NOMO-1 treated with DMSO at 0.1 percent for 48 hours (cell line): ENCODE measurements around the gene SLC22A17.

ENCODE experiments used
- DNase-seq: peaks from one replicate; lab custom pipeline; 2025; ENCODE audit not compliant: unreplicated experiment; lab: John Stamatoyannopoulos, UW

The SLC22A17 gene

DNA sequence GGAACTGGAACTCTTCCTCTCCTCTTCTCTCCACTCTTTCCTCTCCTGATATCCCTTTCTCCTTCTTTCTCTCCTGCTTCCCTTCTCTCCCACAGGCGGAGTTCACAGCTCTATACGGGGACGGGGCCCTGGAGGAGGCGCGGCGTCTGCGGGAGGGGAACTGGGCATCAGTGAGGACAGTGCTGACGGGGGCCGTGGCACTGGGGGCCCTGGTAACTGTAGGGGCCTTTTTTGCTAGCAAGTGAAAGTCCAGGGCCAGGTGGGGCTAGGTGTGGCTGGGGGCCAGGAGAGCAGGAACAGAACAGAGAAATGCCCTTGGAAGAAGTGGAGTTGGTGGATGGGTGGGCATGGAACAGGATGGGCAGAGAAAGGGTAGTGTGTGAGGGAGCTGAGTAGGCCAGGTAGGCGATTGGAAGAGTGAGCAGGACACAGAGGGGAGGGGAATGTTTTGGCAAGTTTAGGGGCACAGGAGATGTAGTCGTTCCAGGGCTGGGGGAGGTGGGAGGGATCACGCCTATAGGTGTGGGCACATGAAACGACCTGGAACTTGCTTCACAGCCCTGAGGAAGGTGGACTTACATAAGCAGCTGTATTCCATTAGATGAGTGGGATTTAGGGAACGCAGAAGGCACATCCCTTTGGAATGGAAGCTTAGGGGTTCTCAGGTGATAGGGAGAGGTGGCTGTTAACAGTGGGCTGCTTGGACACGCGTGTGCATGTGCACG lies 43.8 kb downstream of the SLC22A17 start:
- DNase-seq = no peak

DNA sequence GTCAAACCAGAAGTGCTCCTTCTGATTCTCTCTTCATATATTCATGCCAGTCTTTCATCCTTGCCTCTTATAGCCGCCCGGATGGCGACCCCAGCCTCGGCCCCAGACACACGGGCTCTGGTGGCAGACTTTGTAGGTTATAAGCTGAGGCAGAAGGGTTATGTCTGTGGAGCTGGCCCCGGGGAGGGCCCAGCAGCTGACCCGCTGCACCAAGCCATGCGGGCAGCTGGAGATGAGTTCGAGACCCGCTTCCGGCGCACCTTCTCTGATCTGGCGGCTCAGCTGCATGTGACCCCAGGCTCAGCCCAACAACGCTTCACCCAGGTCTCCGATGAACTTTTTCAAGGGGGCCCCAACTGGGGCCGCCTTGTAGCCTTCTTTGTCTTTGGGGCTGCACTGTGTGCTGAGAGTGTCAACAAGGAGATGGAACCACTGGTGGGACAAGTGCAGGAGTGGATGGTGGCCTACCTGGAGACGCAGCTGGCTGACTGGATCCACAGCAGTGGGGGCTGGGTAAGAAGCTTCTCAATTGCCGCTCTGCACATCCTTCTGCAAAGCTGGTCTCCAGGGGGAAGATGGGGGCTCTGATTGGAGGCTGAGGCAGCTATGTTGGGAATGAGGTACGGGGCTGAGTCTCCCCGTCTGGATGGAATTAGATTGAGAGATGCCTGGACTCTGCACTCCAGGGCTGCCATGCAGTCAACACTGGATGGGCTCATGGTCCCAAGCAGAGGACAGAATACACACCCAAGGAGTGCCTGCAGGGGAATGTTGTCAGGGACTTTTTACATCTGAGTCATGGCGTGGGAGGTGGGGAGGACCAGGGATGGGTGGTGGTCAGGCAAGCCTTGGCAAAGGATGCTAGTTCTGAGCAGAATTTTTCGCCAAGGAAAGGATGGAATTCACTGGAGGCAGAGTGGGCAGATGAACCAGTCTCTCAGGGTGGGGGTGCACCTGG lies 44.7 kb downstream of the SLC22A17 start:
- DNase-seq = no peak

DNA sequence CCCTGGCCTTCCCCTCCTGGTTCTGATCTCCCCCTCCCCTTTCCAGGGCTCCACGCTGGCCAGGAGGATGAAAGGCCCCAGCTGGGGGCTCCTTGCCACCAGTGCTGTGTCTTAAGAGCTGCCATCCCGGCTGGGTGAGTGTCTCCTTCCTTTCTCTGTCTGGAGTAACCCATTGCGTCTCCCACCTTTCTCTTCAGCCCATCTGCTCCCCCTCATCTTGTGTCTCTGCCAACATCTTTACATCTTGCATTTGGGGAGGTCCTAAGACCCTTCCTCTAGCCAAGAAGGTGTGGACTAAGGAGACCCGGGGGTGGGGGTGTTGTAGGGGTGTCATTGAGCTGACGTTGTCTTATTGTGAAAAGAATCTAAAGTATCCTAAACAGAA lies 45.5 kb downstream of the SLC22A17 start:
- DNase-seq = no peak

DNA sequence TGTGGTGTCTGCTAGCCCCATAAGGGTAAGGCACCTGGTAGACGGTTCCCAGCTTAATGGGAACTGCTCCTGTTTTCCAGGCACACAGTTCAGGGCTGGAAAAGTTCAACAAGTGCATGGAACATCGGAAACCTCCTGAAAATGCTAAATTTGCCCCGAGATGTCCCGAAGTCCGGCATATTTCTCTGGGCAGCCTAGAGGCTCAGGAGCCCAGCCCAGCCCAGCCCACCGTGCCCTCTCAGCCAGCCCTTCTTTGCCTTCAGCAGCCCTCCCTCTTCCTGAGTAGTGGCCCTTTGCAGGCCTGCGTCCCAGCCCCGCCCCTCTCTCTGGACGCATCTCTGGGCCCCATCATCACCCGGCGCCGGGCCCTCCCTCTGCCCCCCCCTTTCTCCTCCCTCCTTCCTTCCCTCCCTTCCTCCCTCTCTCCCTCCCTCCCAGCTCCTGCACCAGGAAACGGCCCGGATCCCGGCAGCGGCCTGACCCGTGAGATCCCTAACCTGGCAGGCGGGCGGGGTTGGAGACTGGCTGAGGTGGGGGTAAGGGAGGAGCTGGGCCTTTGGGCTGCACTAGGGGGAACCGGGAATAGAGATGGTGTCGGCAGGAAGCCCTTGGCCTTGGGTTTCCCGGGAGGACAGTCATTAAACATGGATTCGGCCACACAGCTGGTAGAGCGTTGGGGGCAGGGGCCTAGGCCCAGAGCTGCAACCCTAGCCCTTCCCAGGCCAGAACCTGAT lies 46.1 kb downstream of the SLC22A17 start, which contains the start of gene BCL2L2:
TSS of gene BCL2L2 (plus strand) at position 422 of the 734 bp plus-strand sequence. CDS start 935 bp downstream, outside the sequence.
- DNase-seq = peak; percentile 73

DNA sequence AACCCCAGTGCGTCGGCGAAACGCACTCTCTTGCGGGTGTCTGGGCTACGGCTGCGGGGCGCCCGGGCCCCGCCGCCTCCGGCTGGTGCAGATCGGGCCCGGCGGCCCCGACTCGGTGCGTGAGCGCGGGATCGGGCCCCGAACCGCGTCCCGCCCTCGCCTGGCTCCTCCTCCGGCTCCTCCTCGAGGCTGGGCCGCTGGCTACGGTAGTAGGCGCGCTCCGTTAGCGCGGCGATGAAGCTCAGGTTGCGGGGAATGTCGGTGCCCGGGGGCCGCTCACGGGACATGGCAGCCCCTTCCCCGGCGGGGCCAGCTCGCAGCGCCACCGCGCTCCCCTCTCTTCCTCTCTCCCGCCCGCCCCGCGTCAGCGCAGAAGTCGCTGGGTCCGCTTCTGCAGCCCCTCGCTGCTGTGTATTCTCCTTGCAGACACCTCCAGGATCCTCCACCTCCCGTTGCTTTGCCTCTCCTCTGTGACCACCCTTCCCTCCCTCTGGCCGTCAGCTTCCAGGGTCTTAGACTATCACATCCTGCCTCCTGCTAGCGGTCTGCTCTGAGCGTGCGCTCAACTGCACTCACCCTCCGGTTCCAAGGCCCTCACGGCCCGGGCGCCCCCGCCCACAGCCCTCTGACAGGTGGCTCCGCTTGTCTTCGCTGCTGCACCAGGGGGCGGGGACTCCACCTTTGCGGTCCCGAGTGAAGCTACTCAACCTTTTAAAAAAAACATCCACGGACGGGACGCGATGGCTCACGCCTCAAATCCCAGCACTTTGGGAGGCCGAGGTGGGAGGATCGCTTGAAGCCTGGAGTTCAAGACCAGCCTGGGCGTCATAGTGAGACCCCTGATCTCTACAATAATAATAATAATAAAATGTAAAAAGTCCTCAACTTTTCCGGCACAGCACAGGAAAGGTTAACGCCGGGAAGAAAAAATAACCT lies 50.1 kb downstream of the SLC22A17 start, which contains the start of gene PPP1R3E:
TSS of gene PPP1R3E (minus strand) at position 570 of the 936 bp plus-strand sequence. CDS start at position 287, 283 bp downstream.
- peak; percentile 11 for DNase-seq

DNA sequence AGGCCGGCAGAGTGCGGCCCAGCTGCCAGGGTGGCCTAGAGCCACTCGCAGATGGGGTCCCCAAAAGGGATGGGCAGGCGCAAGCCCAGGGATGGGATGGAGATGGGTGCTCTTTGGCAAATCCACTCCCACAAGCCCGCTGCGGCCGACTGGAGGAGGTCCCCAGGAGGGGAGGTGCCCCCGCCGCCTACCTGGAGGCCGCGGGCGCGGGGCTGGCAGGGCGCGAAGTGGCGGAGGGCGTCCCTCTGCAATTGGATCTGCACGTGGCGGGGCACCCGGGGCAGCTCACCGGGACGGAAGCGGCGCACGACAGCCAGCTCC lies 50.8 kb downstream of the SLC22A17 start:
- DNase-seq = no peak

DNA sequence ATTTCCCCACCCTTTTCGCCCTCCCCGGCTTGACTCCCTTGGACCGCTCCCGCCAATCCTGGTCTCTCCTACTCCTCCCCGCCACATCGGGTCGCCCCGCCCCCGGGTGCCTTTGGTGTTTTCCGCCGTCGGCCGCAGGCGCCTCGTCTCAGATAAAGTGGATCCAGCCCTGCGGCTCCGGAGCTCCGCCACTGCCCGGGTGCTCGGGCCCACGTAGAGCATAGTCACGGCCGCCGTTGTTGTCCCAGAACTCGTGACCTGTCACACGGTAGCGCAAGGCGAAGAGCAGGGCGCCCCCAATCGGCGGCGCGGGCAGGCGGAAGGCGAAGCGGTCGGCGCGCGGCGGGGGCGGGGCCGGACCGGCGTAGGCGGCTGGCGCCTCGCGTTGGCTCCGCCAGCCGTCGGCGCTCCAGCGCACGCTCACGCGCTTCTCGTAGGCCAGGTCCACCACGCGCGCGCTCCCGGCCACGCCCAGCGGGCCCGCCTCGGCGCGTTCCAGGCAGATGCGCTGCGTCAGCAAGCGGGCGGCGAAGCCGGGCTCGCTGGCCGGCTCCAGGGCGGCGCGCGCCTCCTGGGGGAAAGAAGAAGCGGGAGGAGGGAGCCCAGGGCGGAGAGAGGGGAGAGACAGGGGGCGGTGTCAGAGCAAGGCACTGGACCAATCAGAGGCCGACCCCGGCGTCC lies 51.3 kb downstream of the SLC22A17 start:
- peak; percentile 98 for DNase-seq

DNA sequence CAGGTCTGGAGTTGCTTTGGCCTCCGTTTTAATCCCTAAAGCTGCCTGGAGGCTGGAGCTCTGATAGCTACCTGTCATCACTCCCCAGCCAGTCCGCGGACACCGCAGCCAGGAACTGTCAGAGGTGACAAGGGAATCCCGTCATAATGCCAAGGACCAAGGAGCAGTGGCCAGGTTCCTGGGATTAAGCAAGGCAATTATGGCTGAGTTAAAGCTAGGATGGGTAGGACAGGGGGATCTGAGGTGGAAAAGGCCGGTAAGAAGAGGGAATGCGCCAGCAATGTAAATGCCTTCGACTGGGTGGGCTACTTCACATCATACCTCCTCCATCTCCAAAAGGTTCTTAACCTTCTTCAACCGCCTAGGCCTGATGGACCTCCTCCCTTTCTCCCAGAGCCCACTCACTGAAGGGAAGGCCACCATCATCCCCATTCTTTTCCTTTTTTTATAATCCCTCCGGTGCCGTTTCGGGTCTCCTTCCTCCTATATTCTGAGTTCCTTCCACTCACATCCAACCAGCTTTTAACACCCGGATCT lies 51.9 kb downstream of the SLC22A17 start:
- DNase-seq = peak; percentile 28

DNA sequence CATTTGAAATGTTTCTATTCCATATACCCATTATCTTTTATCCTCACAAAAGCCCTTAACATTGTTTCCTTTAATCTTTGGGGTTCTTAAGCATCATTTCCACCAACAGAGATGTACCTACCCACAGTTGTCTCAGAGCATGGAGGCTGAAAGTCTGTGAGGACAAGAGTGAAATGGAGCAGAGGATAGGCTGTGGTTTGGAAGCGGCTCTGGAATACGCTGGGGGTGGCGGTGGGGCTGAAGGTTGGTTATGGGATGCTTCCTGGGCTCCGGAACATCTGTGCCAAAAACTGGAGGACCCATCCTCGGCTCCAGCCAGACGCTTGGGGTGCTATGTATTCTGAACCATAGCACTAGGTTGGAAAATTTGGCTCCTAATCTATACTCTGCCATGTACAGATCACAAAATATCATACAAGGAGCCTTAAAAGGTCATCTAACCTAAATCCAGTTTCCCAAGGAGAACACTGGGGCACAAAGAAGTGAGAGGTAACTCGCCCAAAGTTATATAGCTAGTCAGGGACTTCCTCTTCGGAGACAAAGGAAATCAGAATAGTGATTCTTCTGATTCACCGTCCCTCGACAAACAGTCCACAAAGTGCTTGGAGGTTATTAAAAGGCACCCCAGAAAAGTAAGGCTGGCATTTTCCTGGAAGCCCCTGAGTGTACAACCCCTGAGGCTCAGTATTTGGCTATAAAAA lies 52.6 kb downstream of the SLC22A17 start:
- DNase-seq = peak; percentile 28

DNA sequence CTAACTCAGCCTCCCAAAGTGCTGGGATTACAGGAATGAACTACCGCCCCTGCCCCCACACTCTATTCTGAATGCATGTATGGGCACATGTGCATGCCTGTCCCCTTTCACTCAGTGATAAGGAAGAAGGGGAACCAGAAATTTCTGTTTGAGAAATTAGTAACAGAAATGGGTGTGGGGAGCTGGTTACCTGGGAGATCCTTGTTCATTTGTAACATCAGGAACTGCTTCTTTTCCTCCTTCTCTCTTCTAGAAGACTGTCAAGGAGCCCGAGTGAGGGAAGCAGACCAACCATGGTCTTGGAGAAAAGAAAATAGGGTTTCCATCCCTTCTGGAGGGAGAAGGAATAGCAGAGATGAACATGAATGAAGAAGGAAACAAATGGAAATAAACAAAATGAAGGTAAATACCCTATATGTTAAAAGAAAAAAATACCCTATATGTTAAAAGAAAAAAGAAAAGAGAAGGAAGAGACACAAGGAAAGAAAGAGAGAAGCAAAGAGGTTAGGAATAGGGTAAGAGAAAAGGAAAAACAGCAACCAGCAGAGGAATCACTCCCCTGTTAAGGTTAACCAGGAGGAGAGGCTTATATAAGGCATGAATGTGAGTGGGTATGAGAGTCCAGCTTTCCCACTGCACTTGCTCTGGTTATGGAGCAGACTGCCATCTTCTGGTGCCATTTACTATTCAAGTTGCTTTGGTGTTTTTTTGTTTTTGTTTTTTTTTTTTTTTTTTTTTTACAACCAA lies 53.3 kb downstream of the SLC22A17 start:
- peak; percentile 12 for DNase-seq

DNA sequence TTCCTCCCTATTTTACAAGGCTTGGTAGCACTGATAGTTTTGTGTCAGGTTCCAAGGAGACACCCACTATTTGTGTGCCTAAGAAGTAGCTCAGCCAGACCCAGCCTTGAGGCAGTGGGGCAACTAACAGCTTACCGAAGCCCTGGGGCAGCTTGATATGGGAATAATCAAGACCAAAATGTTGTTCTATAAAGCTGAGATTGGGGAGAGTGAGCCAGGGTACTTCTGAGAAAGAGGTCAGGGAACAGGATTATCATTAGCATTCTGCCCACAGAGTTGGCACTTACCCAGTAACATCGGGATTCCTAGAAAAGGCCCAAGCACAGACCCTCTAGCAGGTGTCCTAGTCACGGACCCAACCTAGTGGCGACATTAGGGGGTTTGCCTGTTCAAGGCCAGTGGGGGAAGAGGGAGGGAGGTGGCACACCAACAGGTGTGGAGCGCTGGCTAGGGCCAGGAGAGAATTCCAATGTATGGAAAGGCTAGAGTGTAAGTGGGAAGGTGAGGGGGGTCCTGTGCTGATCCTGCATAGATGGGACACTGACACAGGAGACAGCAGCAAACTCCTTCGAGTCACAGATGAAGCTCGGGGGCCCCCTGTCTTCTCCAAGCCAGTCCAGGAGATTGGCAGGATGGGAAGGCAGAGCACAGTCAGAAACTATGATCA lies 54.9 kb downstream of the SLC22A17 start:
- DNase-seq = no peak

DNA sequence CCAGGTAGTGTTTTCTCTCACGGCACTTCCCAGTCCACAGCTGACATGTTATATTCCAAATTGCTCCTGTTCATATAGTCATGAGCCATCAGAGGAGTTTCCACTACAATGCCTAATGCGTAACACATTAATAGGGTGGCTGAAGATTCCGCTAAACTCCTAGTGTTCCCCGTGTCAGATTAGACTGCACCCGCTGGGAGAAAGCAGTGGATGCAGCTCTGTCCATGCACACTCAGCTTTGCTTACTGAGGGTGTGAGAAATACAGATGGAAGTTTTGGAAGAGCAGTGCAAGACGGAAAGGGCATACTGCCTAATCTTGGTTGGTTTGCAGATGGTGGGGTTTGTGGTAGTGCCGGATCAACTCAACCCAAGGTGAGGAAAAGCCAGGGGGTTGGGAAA lies 55.6 kb downstream of the SLC22A17 start:
- no peak for DNase-seq
